Smooth muscle cell (in vitro differentiated cells): Measurements from ENCODE around the gene RPL38. TPM values are rescaled to one million over a fixed set of nuclear protein-coding genes. Genes with fewer than 3 reads are reported as not detected.

ENCODE experiments used
- DNase-seq: peaks from one replicate; lab custom pipeline; 2025; ENCODE audit not compliant: unreplicated experiment; lab: John Stamatoyannopoulos, UW
- H2AFZ ChIP-seq: fragments of 200-600 bp; sonication (generic); 2 replicates; pipeline ENCODE4 v1.6.0; 2016; ENCODE audit warnings: antibody characterized with exemption, low read depth, mild to moderate bottlenecking
- H3F3A ChIP-seq: fragments of 200-600 bp; sonication (generic); 2 replicates; pipeline ENCODE4 v1.6.0; 2017; ENCODE audit warnings: antibody characterized with exemption, low read depth
- H3K27ac ChIP-seq: fragments of 200-600 bp; sonication (generic); 2 replicates; pipeline ENCODE4 v1.5.1; 2016; ENCODE audit warnings: low read depth, mild to moderate bottlenecking
- H3K27me3 ChIP-seq: fragments of 200-600 bp; sonication (generic); 2 replicates; pipeline ENCODE4 v1.6.1; 2016; ENCODE audit warnings: low read depth, mild to moderate bottlenecking
- H3K36me3 ChIP-seq: fragments of 200-600 bp; sonication (generic); 2 replicates; pipeline ENCODE4 v1.5.1; 2016; ENCODE audit warnings: low read depth
- H3K4me1 ChIP-seq: fragments of 200-600 bp; sonication (generic); 2 replicates; pipeline ENCODE4 v1.5.1; 2016; ENCODE audit warnings: low read depth
- H3K4me2 ChIP-seq: fragments of 200-600 bp; sonication (generic); 2 replicates; pipeline ENCODE4 v1.6.0; 2016; ENCODE audit warnings: mild to moderate bottlenecking
- H3K4me3 ChIP-seq: fragments of 200-600 bp; sonication (generic); 2 replicates; pipeline ENCODE4 v1.5.1; 2016; ENCODE audit warnings: mild to moderate bottlenecking
- H3K79me2 ChIP-seq: fragments of 200-600 bp; sonication (generic); 2 replicates; pipeline ENCODE4 v1.6.0; 2016; ENCODE audit warnings: low read depth, mild to moderate bottlenecking
- H3K9ac ChIP-seq: fragments of 200-600 bp; sonication (generic); 2 replicates; pipeline ENCODE4 v1.6.0; 2016; ENCODE audit warnings: low read depth
- H3K9me3 ChIP-seq: fragments of 200-600 bp; sonication (generic); replicated peaks from 2 replicates; pipeline ENCODE4 v1.5.1; 2016; ENCODE audit warnings: low read depth
- H4K20me1 ChIP-seq: fragments of 200-600 bp; sonication (generic); 2 replicates; pipeline ENCODE4 v1.6.0; 2016; ENCODE audit warnings: low read depth
- WGBS: methylation state at CpG from one replicate; pipeline ENCODE4 v1.1.7; 2016; ENCODE audit warnings: low lambda C conversion rate; 5-methylcytosine and 5-hydroxymethylcytosine counted together
- polyA plus RNA-seq: library from polyadenylated mRNA; unstranded; fragments of >200 nt; fragmentation: Nextera tagmentation; extraction: Ambion mirVana; gene quantifications from 2 replicates; pipeline ENCODE4 v1.2.1, GENCODE V29; 2016
- total RNA-seq: library from RNA; depleted of rRNA; stranded (reverse); fragments of >200 nt; gene quantifications from 2 replicates; pipeline ENCODE4 v1.2.3, GENCODE V29; 2014
- TF ChIP-seq, protein P1 (sequence below): fragments of 200-600 bp; sonication (generic); IDR thresholded peaks from 2 replicates; pipeline ENCODE4 v1.5.1; 2017; ENCODE audit warnings: borderline replicate concordance, mild to moderate bottlenecking, antibody characterized with exemption; ENCODE audit not compliant: insufficient read depth, poor library complexity, severe bottlenecking

The RPL38 gene
- total and polyA plus RNA-seq, 2 experiments from 2014 or later: 449 to 889 TPM

DNA sequence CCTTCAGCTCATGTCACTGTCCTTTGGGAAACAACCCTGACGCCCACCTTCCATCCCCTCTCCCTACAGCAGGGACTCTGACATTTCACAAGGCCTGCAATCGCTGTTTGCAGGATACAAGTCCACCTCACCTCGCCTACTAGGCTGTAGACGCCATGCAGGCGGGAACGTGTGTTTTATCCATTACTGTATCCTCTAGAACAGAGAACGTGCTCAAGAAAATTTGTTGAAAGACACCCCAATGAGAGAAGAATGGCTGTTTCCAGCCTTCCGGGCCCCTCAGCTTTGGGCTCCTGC lies 8.4 kb downstream of the RPL38 start:
- no peak for DNase-seq
- Histone ChIP-seq H4K20me1 (peaks cover 58% of the 10 kb centered on the region), H2AFZ (no peak overlapping the region), H3K4me2 (peak overlapping the region; percentile 96), H3K9me3 (no peaks in the 10 kb centered on the region), H3K9ac (peak overlapping the region; percentile 8), H3K27me3 (no peaks in the 10 kb centered on the region), H3K79me2 (peaks cover 5% of the 10 kb centered on the region), H3K36me3 (no peaks in the 10 kb centered on the region), H3K4me3 (peak overlapping the region; percentile 67), H3F3A (peaks cover 26% of the 10 kb centered on the region), H3K4me1 (peaks cover 27% of the 10 kb centered on the region), H3K27ac (peak overlapping the region; percentile 71)
- WGBS: 55% methylated on average over 8 of the region's 8 CpGs
- TF ChIP-seq, protein P1, sequence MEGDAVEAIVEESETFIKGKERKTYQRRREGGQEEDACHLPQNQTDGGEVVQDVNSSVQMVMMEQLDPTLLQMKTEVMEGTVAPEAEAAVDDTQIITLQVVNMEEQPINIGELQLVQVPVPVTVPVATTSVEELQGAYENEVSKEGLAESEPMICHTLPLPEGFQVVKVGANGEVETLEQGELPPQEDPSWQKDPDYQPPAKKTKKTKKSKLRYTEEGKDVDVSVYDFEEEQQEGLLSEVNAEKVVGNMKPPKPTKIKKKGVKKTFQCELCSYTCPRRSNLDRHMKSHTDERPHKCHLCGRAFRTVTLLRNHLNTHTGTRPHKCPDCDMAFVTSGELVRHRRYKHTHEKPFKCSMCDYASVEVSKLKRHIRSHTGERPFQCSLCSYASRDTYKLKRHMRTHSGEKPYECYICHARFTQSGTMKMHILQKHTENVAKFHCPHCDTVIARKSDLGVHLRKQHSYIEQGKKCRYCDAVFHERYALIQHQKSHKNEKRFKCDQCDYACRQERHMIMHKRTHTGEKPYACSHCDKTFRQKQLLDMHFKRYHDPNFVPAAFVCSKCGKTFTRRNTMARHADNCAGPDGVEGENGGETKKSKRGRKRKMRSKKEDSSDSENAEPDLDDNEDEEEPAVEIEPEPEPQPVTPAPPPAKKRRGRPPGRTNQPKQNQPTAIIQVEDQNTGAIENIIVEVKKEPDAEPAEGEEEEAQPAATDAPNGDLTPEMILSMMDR: no peak

DNA sequence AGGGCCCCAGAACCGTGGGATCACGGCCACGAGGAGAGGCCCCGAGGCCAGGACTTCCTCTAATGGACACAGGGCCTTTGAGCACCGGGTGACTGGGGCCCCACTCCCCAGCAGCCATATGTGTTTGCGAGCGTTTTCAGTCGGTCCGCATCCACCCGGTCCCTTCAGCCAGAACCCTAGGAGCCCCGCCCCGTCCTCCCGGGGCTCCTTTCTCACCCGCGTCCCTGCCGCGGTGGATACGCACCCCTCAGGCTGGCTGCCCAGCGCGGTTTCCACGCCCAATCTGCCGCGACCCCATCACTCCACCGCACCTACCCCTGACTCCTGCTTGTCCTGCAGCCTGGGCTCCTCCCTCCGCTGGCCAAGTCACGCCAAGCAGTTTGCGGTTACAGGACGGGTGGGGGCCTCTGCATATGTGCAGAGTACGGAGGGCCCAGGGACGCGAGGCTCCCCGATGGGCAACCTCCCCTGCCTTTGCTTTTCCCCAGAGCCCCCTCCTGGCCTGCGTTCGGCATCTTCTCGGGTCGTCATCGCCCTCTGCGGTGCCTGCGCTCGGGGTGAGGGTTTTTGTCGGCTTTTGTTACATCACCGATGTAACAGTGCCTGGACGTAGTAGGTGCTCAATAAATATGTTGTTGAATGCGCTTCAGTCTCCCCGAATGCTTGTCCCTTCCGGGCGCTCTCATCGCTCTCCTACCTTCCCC lies 8.9 kb downstream of the RPL38 start:
- WGBS: 10% methylated on average over 47 of the region's 48 CpGs
- peak overlapping the region; percentile 67 for H3K4me3 ChIP-seq
- TF ChIP-seq, protein P1: no peak
- no peaks in the 10 kb centered on the region for H3K27me3 ChIP-seq
- H3K9me3 ChIP-seq: no peaks in the 10 kb centered on the region
- H4K20me1 ChIP-seq: peaks cover 52% of the 10 kb centered on the region
- H2AFZ ChIP-seq: no peak overlapping the region
- peaks cover 26% of the 10 kb centered on the region for H3F3A ChIP-seq
- peak overlapping the region; percentile 8 for H3K9ac ChIP-seq
- H3K36me3 ChIP-seq: no peaks in the 10 kb centered on the region
- peak overlapping the region; percentile 71 for H3K27ac ChIP-seq
- no peak for DNase-seq
- H3K79me2 ChIP-seq: no peaks in the 10 kb centered on the region
- H3K4me1 ChIP-seq: peaks cover 27% of the 10 kb centered on the region
- peak overlapping the region; percentile 96 for H3K4me2 ChIP-seq

DNA sequence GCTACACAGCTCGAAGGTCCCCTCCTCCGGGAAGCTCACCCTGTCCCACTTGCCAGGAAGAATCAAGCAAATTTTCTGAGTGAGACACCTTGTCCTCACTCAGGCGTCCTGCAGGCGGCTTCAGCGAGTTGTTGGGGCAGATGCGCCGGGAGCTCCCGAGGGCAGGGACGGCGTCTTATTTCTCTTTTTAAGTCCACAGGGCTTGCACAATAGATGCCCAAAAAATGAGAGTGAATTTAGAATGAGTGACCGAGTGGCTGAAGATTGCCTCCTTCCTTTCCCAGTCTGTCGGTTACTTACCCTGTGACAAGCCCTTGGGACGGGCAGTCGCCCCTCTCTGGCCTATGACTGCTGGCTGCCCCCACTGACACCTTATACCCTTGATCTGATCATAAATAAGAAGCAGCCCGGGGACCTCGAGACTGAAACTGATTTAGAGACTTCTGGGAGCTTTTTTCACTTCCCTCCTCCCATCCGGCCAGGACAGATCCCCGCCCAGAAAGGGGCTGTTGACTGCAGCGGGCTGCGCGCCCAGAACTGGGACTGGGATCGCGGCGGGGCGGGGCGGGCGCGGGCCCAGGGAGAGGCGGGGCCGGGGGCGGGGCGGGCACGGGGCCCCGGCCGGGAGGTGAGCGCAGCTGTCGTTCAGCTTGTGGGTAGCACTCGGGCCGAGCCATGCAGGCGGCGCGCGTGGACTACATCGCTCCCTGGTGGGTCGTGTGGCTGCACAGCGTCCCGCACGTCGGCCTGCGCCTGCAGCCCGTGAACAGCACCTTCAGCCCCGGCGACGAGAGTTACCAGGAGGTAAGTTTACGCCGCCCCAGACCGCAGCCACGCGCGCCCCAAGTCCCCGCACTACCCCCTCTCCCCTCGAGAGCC lies 9.7 kb downstream of the RPL38 start, which contains the start of gene TTYH2:
Gene TTYH2 (plus strand): TSS at position 659 of the 879 bp plus-strand sequence. CDS start 17 bp downstream, at position 676.
- Histone ChIP-seq H4K20me1 (peaks cover 45% of the 10 kb centered on the region), H3K79me2 (no peaks in the 10 kb centered on the region), H3F3A (peaks cover 26% of the 10 kb centered on the region), H3K4me1 (peaks cover 27% of the 10 kb centered on the region), H3K27ac (no peak within 1 kb of the TSS), H3K9me3 (no peaks in the 10 kb centered on the region), H3K4me2 (peak within 1 kb of the TSS; percentile 96), H3K27me3 (no peaks in the 10 kb centered on the region), H3K9ac (peak within 1 kb of the TSS; percentile 8), H3K36me3 (no peaks in the 10 kb centered on the region), H2AFZ (peak within 1 kb of the TSS; percentile 34), H3K4me3 (peak within 1 kb of the TSS; percentile 67)
- TF ChIP-seq, protein P1: peak; percentile 30
- WGBS: 2% methylated on average over 53 of the region's 62 CpGs
- peak; percentile 71 for DNase-seq
